Heart left ventricle (tissue), 16 donors: ENCODE data around the gene OR2L2. TPM values are rescaled to one million over a fixed set of nuclear protein-coding genes. Genes with fewer than 3 reads are reported as not detected.

ENCODE experiments used
- ATAC-seq, 4 donors: fragments of 200-7000 bp; cut with Tn5 transposase; one replicate each; pipeline ENCODE4 v1.9.1; 2020 to 2022; ENCODE audit warnings: moderate library complexity in 4 of 4, mild to moderate bottlenecking in 3 of 4, moderate number of reproducible peaks in 1 of 4
- DNase-seq, 5 donors: peaks; one replicate each; pipeline ENCODE4 v3.0.0-alpha.2; 2020
- H3K27ac ChIP-seq, 12 donors: fragments of 200-600 bp; sonication (generic) in 4 of 12; one replicate each; pipeline versions ENCODE4 v1.5.0 to v1.8.0; 2016 to 2022; ENCODE audit warnings: mild to moderate bottlenecking in 2 of 12
- H3K27me3 ChIP-seq, 9 donors: fragments of 200-600 bp; sonication (generic) in 2 of 9; one replicate each; pipeline versions ENCODE4 v1.5.1 to v1.8.0; 2016 to 2022; ENCODE audit warnings: mild to moderate bottlenecking in 3 of 9
- H3K36me3 ChIP-seq, 9 donors: fragments of 200-600 bp; sonication (generic) in 2 of 9; one replicate each; pipeline versions ENCODE4 v1.5.0 to v1.8.0; 2018 to 2022; ENCODE audit warnings: mild to moderate bottlenecking in 2 of 9
- H3K4me1 ChIP-seq, 12 donors: fragments of 200-600 bp; sonication (generic) in 4 of 12; one replicate each; pipeline versions ENCODE4 v1.5.0 to v1.8.0; 2016 to 2022; ENCODE audit warnings: mild to moderate bottlenecking in 3 of 12
- H3K4me3 ChIP-seq, 12 donors: fragments of 200-600 bp; sonication (generic) in 4 of 12; one replicate each; pipeline versions ENCODE4 v1.5.0 to v1.8.0; 2017 to 2022; ENCODE audit warnings: mild to moderate bottlenecking in 9 of 12, moderate library complexity in 4 of 12
- H3K9me3 ChIP-seq, 12 donors: fragments of 200-600 bp; sonication (generic) in 4 of 12; one replicate each; pipeline versions ENCODE4 v1.5.0 to v1.8.0; 2016 to 2022; ENCODE audit warnings: mild to moderate bottlenecking in 1 of 12
- POLR2A ChIP-seq, 2 donors: fragments of 450-650 bp; IDR thresholded peaks; one replicate each; pipeline ENCODE4 v1.6.1; 2017; ENCODE audit warnings: antibody characterized with exemption in 2 of 2, mild to moderate bottlenecking in 2 of 2, moderate library complexity in 2 of 2
- WGBS, 4 donors: extraction: QIAGEN DNeasy Blood & Tissue Kit in 2 of 4; methylation state at CpG; one replicate each; pipeline versions ENCODE4 v1.1.5 to v1.1.7; 2013 to 2018; 5-methylcytosine and 5-hydroxymethylcytosine counted together
- intact Hi-C, 10 donors: fragments of 100-400 bp; cut with DNase I; formaldehyde crosslinking; loops; one replicate each; pipeline versions ENCODE4 v1.11.1 to v1.14.2; 2022
- long read RNA-seq, 3 donors: library from polyadenylated mRNA; unstranded; transcript quantifications; one replicate each; pipeline ENCODE4 v2.0.0, GENCODE V29; 2020 to 2021
- polyA plus RNA-seq, 2 donors: library from polyadenylated mRNA; stranded (reverse); fragments of 200-250 nt; gene quantifications; one replicate each; pipeline ENCODE4 v1.2.3, GENCODE V29; 2013
- total RNA-seq, 9 donors: library from RNA; depleted of rRNA in 2 of 9; stranded (reverse); fragments of >200 nt in 2 of 9; fragmentation: NEBNext Ultra II Directional in 3 of 9; extraction: Animal tissue kit (Norgen Biotek cat#: 25700) in 3 of 9; gene quantifications; one replicate each; pipeline versions ENCODE4 v1.1.0 to v1.2.4, GENCODE V29; 2016 to 2023
- TF ChIP-seq, protein P1 (sequence below), 12 donors: fragments of 200-600 bp; sonication (generic) in 4 of 12; IDR thresholded peaks; one replicate each; pipeline versions ENCODE4 v1.5.0 to v1.8.0; 2018 to 2022; ENCODE audit warnings: antibody characterized with exemption in 12 of 12, mild to moderate bottlenecking in 5 of 12
- donor health status: ischemic (EF 13 %, LVEDD 7.1; RV severe dilation, severe dysfunction).
- donor health status: healthy with polysubstance abuse.
- donor health status: DM: no; HTN: yes; CAD: no.
- donor health status: DM: no; HTN: no; CAD: no.
- donor health status: ischemic (EF 25% LVEDD 6.9; RV normal size, moderate dysfunction).
- donor health status: ischemic (EF 25% LVEDD 5.7; RV mildly dilated, moderate dysfunction).
- donor health status: healthy.
- donor health status: DM: yes; HTN: yes; CAD: no.
- donor health status: ischemic (EF 35%, LVEDD 5.7; RV mildly dilated, moderate dysfunction).
- donor health status: nonischemic (EF 11% LVEDD 7.7; RV severe dilation, severe dysfunction).
- donor health status: DM: yes; HTN: yes; CAD: no.
- donor health status: PGD.
- donor health status: ischemic (EF 29% LVEDD 5.4; RV normal size, mild dysfunction).
- donor health status: nonischemic (EF 23%, LVEDD 6.1; RV moderate dilation, normal function).

OR2L2 gene, protein sequence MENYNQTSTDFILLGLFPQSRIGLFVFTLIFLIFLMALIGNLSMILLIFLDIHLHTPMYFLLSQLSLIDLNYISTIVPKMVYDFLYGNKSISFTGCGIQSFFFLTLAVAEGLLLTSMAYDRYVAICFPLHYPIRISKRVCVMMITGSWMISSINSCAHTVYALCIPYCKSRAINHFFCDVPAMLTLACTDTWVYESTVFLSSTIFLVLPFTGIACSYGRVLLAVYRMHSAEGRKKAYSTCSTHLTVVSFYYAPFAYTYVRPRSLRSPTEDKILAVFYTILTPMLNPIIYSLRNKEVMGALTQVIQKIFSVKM
- total RNA-seq (under 1 TPM in 1 of 9 donors, not detected in 8; 0.07 TPM), polyA plus RNA-seq (not detected)
- long read RNA-seq, donor 1: 0 reads
- long read RNA-seq, donor 2: 0 reads
- long read RNA-seq, donor 3: 0 reads

DNA sequence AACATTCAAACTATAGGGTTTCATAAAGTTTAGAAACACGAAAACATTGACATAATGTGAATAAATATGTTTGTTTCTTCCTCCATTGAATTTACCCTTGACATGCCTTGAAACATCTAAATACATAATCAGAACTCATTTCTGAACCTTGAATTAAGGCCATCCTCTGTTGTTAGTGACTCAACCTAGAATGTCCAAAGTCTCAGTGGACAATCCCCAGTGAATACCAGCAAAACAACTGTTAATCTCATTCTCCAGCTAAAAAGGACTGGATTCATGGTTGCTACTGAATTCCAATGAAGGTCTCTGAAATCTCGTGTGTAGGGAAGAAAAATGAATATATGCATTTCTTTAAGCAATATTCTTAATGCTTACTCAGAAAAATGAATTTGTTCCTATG, at the start of gene OR2L2:
Gene OR2L2, plus strand, starts transcription at position 301 of the 400 bp plus-strand sequence. CDS start 8,198 bp downstream, outside the sequence.
- Histone ChIP-seq H3K27me3 (no peaks in the 10 kb centered on the region), H3K4me1 (no peaks in the 10 kb centered on the region), H3K9me3 (peaks cover 0 to 34% (median 8%) of the 10 kb centered on the region in 12 donors), H3K27ac (no peak within 1 kb of the TSS), H3K4me3 (no peak within 1 kb of the TSS), H3K36me3 (no peaks in the 10 kb centered on the region)
- TF ChIP-seq, protein P1, sequence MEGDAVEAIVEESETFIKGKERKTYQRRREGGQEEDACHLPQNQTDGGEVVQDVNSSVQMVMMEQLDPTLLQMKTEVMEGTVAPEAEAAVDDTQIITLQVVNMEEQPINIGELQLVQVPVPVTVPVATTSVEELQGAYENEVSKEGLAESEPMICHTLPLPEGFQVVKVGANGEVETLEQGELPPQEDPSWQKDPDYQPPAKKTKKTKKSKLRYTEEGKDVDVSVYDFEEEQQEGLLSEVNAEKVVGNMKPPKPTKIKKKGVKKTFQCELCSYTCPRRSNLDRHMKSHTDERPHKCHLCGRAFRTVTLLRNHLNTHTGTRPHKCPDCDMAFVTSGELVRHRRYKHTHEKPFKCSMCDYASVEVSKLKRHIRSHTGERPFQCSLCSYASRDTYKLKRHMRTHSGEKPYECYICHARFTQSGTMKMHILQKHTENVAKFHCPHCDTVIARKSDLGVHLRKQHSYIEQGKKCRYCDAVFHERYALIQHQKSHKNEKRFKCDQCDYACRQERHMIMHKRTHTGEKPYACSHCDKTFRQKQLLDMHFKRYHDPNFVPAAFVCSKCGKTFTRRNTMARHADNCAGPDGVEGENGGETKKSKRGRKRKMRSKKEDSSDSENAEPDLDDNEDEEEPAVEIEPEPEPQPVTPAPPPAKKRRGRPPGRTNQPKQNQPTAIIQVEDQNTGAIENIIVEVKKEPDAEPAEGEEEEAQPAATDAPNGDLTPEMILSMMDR (IDR thresholded peaks at IDR 0.05): no peak
- WGBS, 4 donors: 30 to 46% (median 32%) methylated on average over 2 of the region's 2 CpGs
- no peak for DNase-seq
- intact Hi-C loops: no loop called here
- ATAC-seq: no peak

DNA sequence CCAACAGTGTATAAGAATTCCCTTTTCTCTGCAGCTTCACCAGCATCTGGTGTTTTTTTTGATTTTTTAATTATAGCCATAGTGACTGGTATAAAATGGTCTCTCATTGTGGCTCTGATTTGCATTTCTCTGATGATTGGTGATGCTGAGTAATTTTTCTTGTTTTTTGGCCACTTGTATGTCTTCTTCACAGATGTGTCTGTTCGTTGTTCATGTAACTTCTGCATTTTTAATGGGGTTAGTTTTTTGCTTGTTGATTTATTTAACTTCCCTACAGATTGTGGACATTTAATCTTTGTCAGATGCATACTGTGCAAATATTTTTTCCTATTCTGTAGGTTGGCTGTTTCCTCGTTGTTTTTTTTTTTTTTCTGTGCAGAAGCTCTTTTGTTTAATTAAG, 36.9 kb upstream of the OR2L2 start:
- intact Hi-C loops: no loop called here
- H3K4me3 ChIP-seq: no peak overlapping the region
- whole genome bisulfite sequencing, 4 donors: 45 to 51% (median 49%) methylated on average over 2 of the region's 2 CpGs

DNA sequence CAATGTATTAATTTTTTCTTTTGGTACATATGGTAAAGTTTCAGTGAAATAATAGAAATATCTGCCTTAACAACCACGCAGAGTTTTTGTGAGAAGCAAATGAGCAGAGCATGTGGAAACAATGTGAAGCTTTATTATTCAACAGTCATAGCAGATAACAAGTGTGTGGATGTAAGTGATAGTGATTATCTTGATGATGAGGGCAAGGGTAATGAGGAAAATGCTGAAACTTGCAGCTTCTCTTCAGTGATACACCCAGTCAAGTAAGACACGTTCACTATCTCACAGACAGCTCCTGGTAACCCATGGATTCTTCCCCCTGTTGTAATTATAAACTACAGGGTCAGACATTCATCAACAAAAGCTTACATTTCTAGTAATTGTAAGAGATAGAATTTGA, 31.1 kb upstream of the OR2L2 start:
- Histone ChIP-seq H3K27me3 (no peaks in the 10 kb centered on the region), H3K4me1 (no peaks in the 10 kb centered on the region), H3K9me3 (no peaks in the 10 kb centered on the region), H3K27ac (no peak overlapping the region), H3K4me3 (no peak overlapping the region), H3K36me3 (no peaks in the 10 kb centered on the region)
- ATAC-seq (no peak), DNase-seq (no peak)
- 22 to 48% (median 32%) methylated on average over 2 of the region's 2 CpGs for WGBS, 4 donors
- intact Hi-C loops: no loop called here
- TF ChIP-seq, protein P1 (IDR thresholded peaks at IDR 0.05): no peak
- TF ChIP-seq POLR2A (IDR thresholded peaks at IDR 0.05): no peak

More for the DNA sequence above, 36.9 kb upstream of the OR2L2 start:
- no peak overlapping the region for H3K27ac ChIP-seq
- TF ChIP-seq, protein P1 (IDR thresholded peaks at IDR 0.05): no peak
- TF ChIP-seq POLR2A (IDR thresholded peaks at IDR 0.05): no peak
- H3K27me3 ChIP-seq: no peaks in the 10 kb centered on the region
- no peaks in the 10 kb centered on the region for H3K4me1 ChIP-seq
- H3K9me3 ChIP-seq: no peaks in the 10 kb centered on the region
- DNase-seq (no peak), ATAC-seq (no peak)
- no peaks in the 10 kb centered on the region for H3K36me3 ChIP-seq

DNA sequence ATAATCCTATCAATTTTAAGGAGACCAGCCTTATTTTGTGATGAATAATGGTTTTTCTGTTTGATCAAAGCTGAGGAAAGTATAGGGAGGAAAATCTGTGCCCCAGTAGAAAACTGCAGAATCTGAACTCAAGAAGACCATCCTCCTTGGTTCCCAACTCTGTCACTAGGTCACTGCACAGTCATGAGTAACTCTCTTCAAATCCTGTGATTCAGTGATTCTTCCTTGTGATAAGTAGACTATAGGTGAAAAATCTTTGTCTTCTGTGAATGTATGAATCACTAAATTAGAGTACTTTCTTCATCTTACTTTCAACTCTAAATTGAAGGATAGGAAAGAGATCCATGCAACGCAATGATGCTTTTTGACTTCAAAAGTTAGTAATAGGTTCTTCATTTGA, 29.7 kb upstream of the OR2L2 start:
- H3K36me3 ChIP-seq: no peaks in the 10 kb centered on the region
- H3K4me3 ChIP-seq: no peak overlapping the region
- no peak for ATAC-seq
- no peaks in the 10 kb centered on the region for H3K4me1 ChIP-seq
- H3K27me3 ChIP-seq: no peaks in the 10 kb centered on the region
- H3K27ac ChIP-seq: no peak overlapping the region
- TF ChIP-seq, protein P1 (IDR thresholded peaks at IDR 0.05): no peak
- no peak for TF ChIP-seq POLR2A (IDR thresholded peaks at IDR 0.05)
- no peak for DNase-seq
- peaks cover 0 to under 1% (median 0%) of the 10 kb centered on the region in 12 donors for H3K9me3 ChIP-seq
- 75 to 90% (median 81%) methylated on average over 1 of the region's 1 CpG for WGBS, 4 donors
- intact Hi-C loops: no loop called here
